H1 (cell line): ENCODE measurements around the gene LCLAT1. TPM values are rescaled to one million over a fixed set of nuclear protein-coding genes. Genes with fewer than 3 reads are reported as not detected.

Experiments
- CTCF ChIA-PET: fragments of 300-600 bp; sonication (Branson Sonifier 250); formaldehyde crosslinking; loops from one replicate; lab custom pipeline; 2021; ENCODE audit not compliant: partially characterized antibody; lab: Charles Lee
- POLR2A ChIA-PET: fragments of 300-600 bp; sonication (Branson Sonifier 250); formaldehyde crosslinking; loops from one replicate; lab custom pipeline; 2021; ENCODE audit warnings: inconsistent platforms; ENCODE audit not compliant: partially characterized antibody; lab: Charles Lee
- DNase-seq, 2 experiments: peaks; one replicate each; pipeline versions ENCODE4 v3.0.0 to v3.0.0-alpha.2; 2010 to 2022; ENCODE audit warnings: low spot score in 2 of 2, low read depth in 1 of 2, mixed read lengths in 1 of 2
- FAIRE-seq: peaks from 2 replicates; lab custom pipeline; 2011; peaks lifted over from hg19 to GRCh38; lab: Jason Lieb, UNC
- H2AFZ ChIP-seq: 2 replicates; pipeline ENCODE4 v1.8.1; 2012; ENCODE audit warnings: low read length, inconsistent platforms
- H2AK5ac ChIP-seq: 2 replicates; pipeline ENCODE4 v1.6.1; 2013; ENCODE audit warnings: low read depth, low read length
- H2BK120ac ChIP-seq: replicated peaks from 2 replicates; pipeline ENCODE3; 2013; ENCODE audit warnings: low read depth, low read length, inconsistent platforms
- H2BK12ac ChIP-seq: 2 replicates; pipeline ENCODE4 v1.6.1; 2013; ENCODE audit warnings: low read depth, low read length
- H2BK15ac ChIP-seq: 2 replicates; pipeline ENCODE4 v1.6.1; 2013; ENCODE audit warnings: low read length
- H2BK20ac ChIP-seq: 2 replicates; pipeline ENCODE4 v1.6.1; 2013; ENCODE audit warnings: low read length
- H2BK5ac ChIP-seq: 2 replicates; pipeline ENCODE4 v1.6.1; 2013; ENCODE audit warnings: low read depth, low read length
- H3K14ac ChIP-seq: 2 replicates; pipeline ENCODE4 v1.6.1; 2013; ENCODE audit warnings: inconsistent platforms; ENCODE audit not compliant: insufficient read length
- H3K18ac ChIP-seq: 2 replicates; pipeline ENCODE4 v1.6.1; 2013; ENCODE audit warnings: low read length; ENCODE audit errors: extremely low read depth
- H3K23ac ChIP-seq: 2 replicates; pipeline ENCODE4 v1.6.1; 2013; ENCODE audit warnings: inconsistent platforms; ENCODE audit not compliant: insufficient read length
- H3K23me2 ChIP-seq: 2 replicates; pipeline ENCODE4 v1.6.1; 2013; ENCODE audit warnings: low read depth, low read length
- H3K27ac ChIP-seq: 2 replicates; pipeline ENCODE4 v1.6.1; 2011; ENCODE audit warnings: low read depth, low read length, inconsistent platforms
- H3K27me3 ChIP-seq, 4 experiments: replicated peaks in 1 of 4; 1 replicate in 1 of 4; 2 replicates in 3 of 4; pipeline versions ENCODE4 v1.6.1 to v1.8.1; 2011 to 2013; ENCODE audit warnings: low read length in 3 of 4, mild to moderate bottlenecking in 3 of 4, inconsistent platforms in 2 of 4, mixed read lengths in 2 of 4, moderate library complexity in 1 of 4; ENCODE audit not compliant: control insufficient read depth in 3 of 4, insufficient read depth in 3 of 4; ENCODE audit errors: extremely low read depth in 1 of 4
- H3K36me3 ChIP-seq, 4 experiments: 2 replicates each; pipeline versions ENCODE4 v1.6.1 to v1.8.1; 2011 to 2013; ENCODE audit warnings: mild to moderate bottlenecking in 4 of 4, low read length in 3 of 4, moderate library complexity in 2 of 4, control low read depth in 1 of 4, inconsistent platforms in 1 of 4; ENCODE audit not compliant: insufficient read depth in 4 of 4, control insufficient read depth in 2 of 4
- H3K4ac ChIP-seq: replicated peaks from 2 replicates; pipeline ENCODE3; 2013; ENCODE audit warnings: low read length, low read depth, mixed read lengths, inconsistent platforms; ENCODE audit not compliant: insufficient read length
- H3K4me1 ChIP-seq, 4 experiments: replicated peaks in 1 of 4; 1 replicate in 1 of 4; 2 replicates in 3 of 4; pipeline versions ENCODE4 v1.6.1 to v1.8.1; 2011 to 2013; ENCODE audit warnings: low read length in 3 of 4, inconsistent platforms in 2 of 4, mixed read lengths in 1 of 4; ENCODE audit not compliant: insufficient read depth in 4 of 4, control insufficient read depth in 3 of 4
- H3K4me2 ChIP-seq, 2 experiments: 2 replicates each; pipeline versions ENCODE4 v1.6.1 to v1.8.1; 2011 to 2013; ENCODE audit warnings: low read depth in 2 of 2, low read length in 2 of 2, control low read depth in 1 of 2, inconsistent platforms in 1 of 2, mild to moderate bottlenecking in 1 of 2; ENCODE audit not compliant: insufficient read depth in 1 of 2
- H3K4me3 ChIP-seq, 4 experiments: fragments of 200-600, 300-600 bp in 1 of 4; sonication (generic), shearing (Covaris generic), sonication (Bioruptor Twin) in 1 of 4; 2 replicates each; pipeline versions ENCODE4 v1.5.1 to v1.8.1; 2011 to 2016; ENCODE audit warnings: low read length in 4 of 4, low read depth in 3 of 4, control low read depth in 2 of 4, inconsistent platforms in 2 of 4, mild to moderate bottlenecking in 2 of 4, mixed read lengths in 1 of 4, moderate library complexity in 1 of 4; ENCODE audit not compliant: insufficient read depth in 2 of 4; ENCODE audit errors: extremely low read depth in 1 of 4
- H3K56ac ChIP-seq: replicated peaks from 2 replicates; pipeline ENCODE3; 2013; ENCODE audit warnings: low read depth, mild to moderate bottlenecking, mixed read lengths, low read length, inconsistent platforms; ENCODE audit not compliant: insufficient read length
- H3K79me1 ChIP-seq: 2 replicates; pipeline ENCODE4 v1.6.1; 2013; ENCODE audit warnings: low read depth, low read length, control low read depth
- H3K79me2 ChIP-seq, 2 experiments: 2 replicates each; pipeline versions ENCODE4 v1.6.1 to v1.8.1; 2012 to 2013; ENCODE audit warnings: low read length in 2 of 2, mild to moderate bottlenecking in 2 of 2, inconsistent platforms in 1 of 2; ENCODE audit not compliant: insufficient read depth in 2 of 2, control insufficient read depth in 1 of 2
- H3K9ac ChIP-seq, 4 experiments: replicated peaks in 1 of 4; 1 replicate in 1 of 4; 2 replicates in 3 of 4; pipeline versions ENCODE4 v1.6.1 to v1.8.1; 2011 to 2013; ENCODE audit warnings: low read depth in 3 of 4, low read length in 3 of 4, control low read depth in 2 of 4, mild to moderate bottlenecking in 2 of 4, moderate library complexity in 2 of 4, inconsistent platforms in 1 of 4; ENCODE audit errors: extremely low read depth in 1 of 4
- H3K9me3 ChIP-seq, 2 experiments: 2 replicates each; pipeline versions ENCODE4 v1.6.1 to v1.8.1; 2012 to 2013; ENCODE audit warnings: mild to moderate bottlenecking in 2 of 2, moderate library complexity in 2 of 2, control low read depth in 1 of 2, inconsistent platforms in 1 of 2, low read depth in 1 of 2, low read length in 1 of 2, mixed read lengths in 1 of 2; ENCODE audit not compliant: insufficient read depth in 2 of 2
- H4K20me1 ChIP-seq, 2 experiments: replicated peaks in 1 of 2; 2 replicates each; pipeline versions ENCODE3 to v1.8.1; 2011 to 2013; ENCODE audit warnings: inconsistent platforms in 2 of 2, low read length in 2 of 2, mild to moderate bottlenecking in 1 of 2; ENCODE audit not compliant: insufficient read depth in 2 of 2, control insufficient read depth in 1 of 2
- H4K5ac ChIP-seq: 2 replicates; pipeline ENCODE4 v1.6.1; 2013; ENCODE audit warnings: low read length, low read depth, mixed read lengths, inconsistent platforms; ENCODE audit not compliant: insufficient read length
- H4K8ac ChIP-seq: 2 replicates; pipeline ENCODE4 v1.8.0; 2013; ENCODE audit warnings: mild to moderate bottlenecking, moderate library complexity, low read length, inconsistent platforms; ENCODE audit not compliant: insufficient read depth; ENCODE audit errors: extremely low read depth
- H4K91ac ChIP-seq: replicated peaks from 2 replicates; pipeline ENCODE3; 2013; ENCODE audit warnings: low read length, mixed read lengths, inconsistent platforms; ENCODE audit not compliant: insufficient read length
- CHD2 ChIP-seq: IDR thresholded peaks from 2 replicates; pipeline ENCODE4 v1.6.1; 2012; ENCODE audit warnings: low read length, improper control_type of control experiment
- WGBS, 2 experiments: shearing (Covaris generic) in 1 of 2; methylation state at CpG; one replicate each; pipeline versions ENCODE4 v1.1.6 to v1.1.7; 2013 to 2015; ENCODE audit warnings: low lambda C conversion rate in 2 of 2, mixed read lengths in 2 of 2, inconsistent platforms in 1 of 2, low coverage in 1 of 2, missing lambda C conversion rate in 1 of 2; ENCODE audit not compliant: insufficient replicate concordance in 2 of 2, insufficient coverage in 1 of 2, insufficient read length in 1 of 2; ENCODE audit errors: extremely low coverage in 1 of 2, missing lambda C conversion rate in 1 of 2; 5-methylcytosine and 5-hydroxymethylcytosine counted together
- polyA plus RNA-seq, 7 experiments: library from polyadenylated mRNA; depleted of rRNA in 3 of 7; stranded (reverse) in 5 of 7; unstranded in 2 of 7; fragments of >200 nt in 5 of 7; fragments of 200-250 nt in 2 of 7; gene quantifications; 1 replicate in 5 of 7; 2 replicates in 1 of 7; 4 replicates in 1 of 7; pipeline versions ENCODE4 v1.2.1 to v1.2.3, GENCODE V29; 2011 to 2013; ENCODE audit warnings: missing spikeins in 2 of 7, mixed read lengths in 2 of 7
- total RNA-seq: library from RNA; stranded (reverse); fragmentation: NEBNext Ultra II Directional; extraction: Animal tissue kit (Norgen Biotek cat#: 25700); gene quantifications from 2 replicates; pipeline ENCODE4 v1.2.1, GENCODE V29; 2021

Gene LCLAT1
- total and polyA plus RNA-seq, 2 of the 8 experiments (the other 6 are each of a cell fraction or from before 2014, with no cell fraction given), result 7.6 to 22.0 TPM

DNA sequence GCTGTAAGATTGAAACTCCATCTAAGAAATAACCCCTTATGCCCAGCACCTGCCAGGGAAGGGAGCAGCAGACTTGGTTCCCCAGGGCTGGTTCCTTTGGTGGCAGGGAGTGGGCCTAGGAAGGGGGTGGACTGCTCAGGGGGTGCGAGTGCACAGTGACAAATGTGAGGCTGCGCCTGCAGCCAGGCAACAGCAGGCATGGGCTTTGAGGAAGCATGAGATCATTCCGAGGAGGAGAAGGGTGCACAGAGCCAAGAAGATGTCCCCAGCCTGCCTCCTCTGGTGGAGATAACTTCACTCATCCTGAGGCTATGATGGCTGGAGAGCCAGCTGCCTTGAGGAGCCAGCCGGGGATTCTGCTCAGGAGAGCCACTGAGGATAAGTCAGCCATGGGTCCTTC is 202.2 kb downstream of the LCLAT1 start:
- no peak overlapping the region for H2BK5ac ChIP-seq
- no peak overlapping the region for H3K4me2 ChIP-seq
- H3K27me3 ChIP-seq, result peaks cover 0 to 6% (median 5%) of the 10 kb centered on the region in 4 experiments; a peak in 4 of 7 replicates
- ChIA-PET POLR2A (no interaction called here), CTCF (no interaction called here)
- H2AK5ac ChIP-seq, result no peak overlapping the region
- peak in 1 of 2 experiments; percentile 39 for DNase-seq
- no peak overlapping the region for H3K14ac ChIP-seq
- H4K5ac ChIP-seq, result no peak overlapping the region
- peaks cover 7 to 11% (median 9%) of the 10 kb centered on the region in 4 experiments; a peak in 6 of 7 replicates for H3K4me1 ChIP-seq
- no peaks in the 10 kb centered on the region for H3K79me2 ChIP-seq
- no peak overlapping the region for H3K56ac ChIP-seq
- H2BK120ac ChIP-seq, result no peak overlapping the region
- no peak overlapping the region for H2BK20ac ChIP-seq
- H3K23me2 ChIP-seq, result no peaks in the 10 kb centered on the region
- no peaks in the 10 kb centered on the region for H3K79me1 ChIP-seq
- H3K9me3 ChIP-seq, result no peaks in the 10 kb centered on the region
- no peak overlapping the region for H2BK15ac ChIP-seq
- no peaks in the 10 kb centered on the region for H3K36me3 ChIP-seq
- H4K20me1 ChIP-seq, result no peaks in the 10 kb centered on the region
- H2AFZ ChIP-seq, result no peak overlapping the region
- no peak for FAIRE-seq
- no peak overlapping the region for H4K91ac ChIP-seq
- no peak overlapping the region for H3K4ac ChIP-seq
- no peak overlapping the region for H3K27ac ChIP-seq
- H2BK12ac ChIP-seq, result no peak overlapping the region; the same call in 1 of the 2 replicates
- H3K9ac ChIP-seq, result no peak overlapping the region
- H3K18ac ChIP-seq, result no peak overlapping the region
- H3K23ac ChIP-seq, result no peak overlapping the region
- H3K4me3 ChIP-seq, result no peak overlapping the region
- 65% methylated on average over 3 of the region's 4 CpGs; no CpG with 5 or more reads in 1 of the 2 experiments for WGBS, 2 experiments
- no peak overlapping the region for H4K8ac ChIP-seq
- no peak for TF ChIP-seq CHD2
